Measurements from ENCODE around the gene CYSLTR2. TPM values are rescaled to one million over a fixed set of nuclear protein-coding genes. Genes with fewer than 3 reads are reported as not detected.

Gene CYSLTR2
- total RNA-seq, 1 experiment from 2014 or later = not detected

DNA sequence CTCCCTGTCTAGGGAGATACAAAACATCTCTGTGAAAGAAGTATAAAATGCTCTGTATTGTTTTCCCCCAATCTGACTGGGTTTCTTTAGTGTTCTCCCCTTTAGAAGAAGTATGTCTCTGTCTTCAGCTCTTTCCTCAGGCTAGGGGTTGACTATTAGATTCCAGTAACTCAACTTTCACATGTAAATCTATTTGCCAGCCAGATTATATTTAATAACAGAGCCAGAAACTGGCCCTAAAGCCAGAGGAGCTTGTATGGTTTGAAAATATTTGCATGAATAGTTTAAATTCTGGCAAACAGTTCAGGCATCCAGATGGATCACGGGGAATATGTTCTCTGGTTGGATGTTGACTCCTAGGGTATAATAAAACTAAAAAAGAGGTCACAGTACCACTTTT, 22.3 kb upstream of the CYSLTR2 start:
- CTCF ChIA-PET = no interaction called here
- intact Hi-C loops (cut with micrococcal nuclease; ENCODE audit: unreplicated experiment) (no loop called here), in situ Hi-C loops (cut with HindIII; ENCODE audit: low pct_unique_long_range_greater_than_20kb, low sequenced_read_pairs) (no loop called here)
- ATAC-seq (no peak), DNase-seq (ENCODE audit: low read depth, low spot score) (no peak)
- Histone ChIP-seq H3K4me3 (ENCODE audit: low read depth in 2 of 2, low read length in 2 of 2) (no peak overlapping the region), H3K36me3 (ENCODE audit: control insufficient read depth, insufficient read depth, low read length) (no peaks in the 10 kb centered on the region), H3K4me1 (ENCODE audit: control insufficient read depth, insufficient read depth, low read length) (no peaks in the 10 kb centered on the region), H3K9me3 (ENCODE audit: control insufficient read depth, insufficient read depth, low read depth, low read length) (peaks cover 3% of the 10 kb centered on the region; the same call in 1 of the 2 replicates), H3K27ac (ENCODE audit: low read length) (no peak overlapping the region), H3K27me3 (ENCODE audit: control insufficient read depth, insufficient read depth, low read length) (no peaks in the 10 kb centered on the region)
- POLR2A ChIA-PET = no interaction called here
- TF ChIP-seq POLR2AphosphoS5 (IDR thresholded peaks at IDR 0.05; ENCODE audit: low read depth, low read length) (no peak), CTCF (IDR thresholded peaks at IDR 0.05) (no peak), SIN3A (IDR thresholded peaks at IDR 0.05; ENCODE audit: borderline replicate concordance, insufficient read depth, low read depth, low read length) (no peak), TCF7L2 (IDR thresholded peaks at IDR 0.05; ENCODE audit: low read depth, low read length) (no peak)
- TF ChIP-seq, protein P1, sequence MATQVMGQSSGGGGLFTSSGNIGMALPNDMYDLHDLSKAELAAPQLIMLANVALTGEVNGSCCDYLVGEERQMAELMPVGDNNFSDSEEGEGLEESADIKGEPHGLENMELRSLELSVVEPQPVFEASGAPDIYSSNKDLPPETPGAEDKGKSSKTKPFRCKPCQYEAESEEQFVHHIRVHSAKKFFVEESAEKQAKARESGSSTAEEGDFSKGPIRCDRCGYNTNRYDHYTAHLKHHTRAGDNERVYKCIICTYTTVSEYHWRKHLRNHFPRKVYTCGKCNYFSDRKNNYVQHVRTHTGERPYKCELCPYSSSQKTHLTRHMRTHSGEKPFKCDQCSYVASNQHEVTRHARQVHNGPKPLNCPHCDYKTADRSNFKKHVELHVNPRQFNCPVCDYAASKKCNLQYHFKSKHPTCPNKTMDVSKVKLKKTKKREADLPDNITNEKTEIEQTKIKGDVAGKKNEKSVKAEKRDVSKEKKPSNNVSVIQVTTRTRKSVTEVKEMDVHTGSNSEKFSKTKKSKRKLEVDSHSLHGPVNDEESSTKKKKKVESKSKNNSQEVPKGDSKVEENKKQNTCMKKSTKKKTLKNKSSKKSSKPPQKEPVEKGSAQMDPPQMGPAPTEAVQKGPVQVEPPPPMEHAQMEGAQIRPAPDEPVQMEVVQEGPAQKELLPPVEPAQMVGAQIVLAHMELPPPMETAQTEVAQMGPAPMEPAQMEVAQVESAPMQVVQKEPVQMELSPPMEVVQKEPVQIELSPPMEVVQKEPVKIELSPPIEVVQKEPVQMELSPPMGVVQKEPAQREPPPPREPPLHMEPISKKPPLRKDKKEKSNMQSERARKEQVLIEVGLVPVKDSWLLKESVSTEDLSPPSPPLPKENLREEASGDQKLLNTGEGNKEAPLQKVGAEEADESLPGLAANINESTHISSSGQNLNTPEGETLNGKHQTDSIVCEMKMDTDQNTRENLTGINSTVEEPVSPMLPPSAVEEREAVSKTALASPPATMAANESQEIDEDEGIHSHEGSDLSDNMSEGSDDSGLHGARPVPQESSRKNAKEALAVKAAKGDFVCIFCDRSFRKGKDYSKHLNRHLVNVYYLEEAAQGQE (IDR thresholded peaks at IDR 0.05; ENCODE audit: insufficient read depth in 1 of 2, low read depth in 2 of 2, low read length in 1 of 2) = no peak
- BruUV-seq (replicated peaks) = no TSS peak

DNA sequence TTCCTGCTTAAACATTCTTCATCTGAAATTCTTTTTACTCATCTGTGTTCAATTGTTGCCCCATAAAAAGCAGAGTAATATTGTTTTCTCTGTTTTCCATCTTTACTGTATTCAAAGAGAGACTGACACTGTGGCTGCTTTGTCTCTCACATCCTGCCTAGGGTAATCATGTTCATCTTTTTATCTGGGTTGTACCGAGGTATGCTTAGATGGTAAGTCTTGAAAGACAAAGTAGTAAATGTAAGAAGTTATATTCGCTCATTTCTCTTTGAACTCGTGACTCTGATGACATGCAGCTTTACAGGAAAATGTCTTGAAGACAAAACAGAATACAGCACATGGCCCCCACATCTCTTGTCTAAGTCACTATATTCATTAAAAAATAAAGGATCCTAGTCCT, 20.0 kb upstream of the CYSLTR2 start:
- Histone ChIP-seq H3K27ac (ENCODE audit: low read length) (no peak overlapping the region), H3K4me1 (ENCODE audit: control insufficient read depth, insufficient read depth, low read length) (no peaks in the 10 kb centered on the region), H3K9me3 (ENCODE audit: control insufficient read depth, insufficient read depth, low read depth, low read length) (peaks cover 3% of the 10 kb centered on the region; the same call in 1 of the 2 replicates), H3K27me3 (ENCODE audit: control insufficient read depth, insufficient read depth, low read length) (no peaks in the 10 kb centered on the region), H3K36me3 (ENCODE audit: control insufficient read depth, insufficient read depth, low read length) (no peaks in the 10 kb centered on the region), H3K4me3 (ENCODE audit: low read depth in 2 of 2, low read length in 2 of 2) (no peak overlapping the region)
- ChIA-PET CTCF (no interaction called here), POLR2A (no interaction called here)
- no TSS peak for BruUV-seq (replicated peaks)
- intact Hi-C loops (cut with micrococcal nuclease; ENCODE audit: unreplicated experiment) = no loop called here
- TF ChIP-seq TCF7L2 (IDR thresholded peaks at IDR 0.05; ENCODE audit: low read depth, low read length) (no peak), CTCF (IDR thresholded peaks at IDR 0.05) (no peak), SIN3A (IDR thresholded peaks at IDR 0.05; ENCODE audit: borderline replicate concordance, insufficient read depth, low read depth, low read length) (no peak), POLR2AphosphoS5 (IDR thresholded peaks at IDR 0.05; ENCODE audit: low read depth, low read length) (no peak)
- TF ChIP-seq, protein P1 (IDR thresholded peaks at IDR 0.05; ENCODE audit: insufficient read depth in 1 of 2, low read depth in 2 of 2, low read length in 1 of 2) = no peak
- DNase-seq (ENCODE audit: low read depth, low spot score) = no peak
- in situ Hi-C loops (cut with HindIII; ENCODE audit: low pct_unique_long_range_greater_than_20kb, low sequenced_read_pairs) = no loop called here
- ATAC-seq = no peak
